Stomach (tissue), 9 donors: ENCODE measurements around the gene REG4. TPM values are rescaled to one million over a fixed set of nuclear protein-coding genes. Genes with fewer than 3 reads are reported as not detected.
"Not testable (repeated sequence)": the region's sequence is repeated elsewhere in the genome, so short reads cannot be mapped to it uniquely, and the experiment has no call there.

Experiments used
- DNase-seq, 2 donors: peaks; one replicate each; pipeline versions ENCODE4 v3.0.0 to v3.0.0-alpha.2; 2013 to 2019
- H3K27ac ChIP-seq, 5 donors: fragments of 200-600 bp in 4 of 5; sonication (generic) in 4 of 5; one replicate each; pipeline ENCODE4 v1.5.1; 2013 to 2019; ENCODE audit warnings: mild to moderate bottlenecking in 1 of 5, moderate library complexity in 1 of 5
- H3K27me3 ChIP-seq, 3 donors: fragments of 200-600 bp; sonication (generic); one replicate each; pipeline ENCODE4 v1.5.1; 2017 to 2019; ENCODE audit warnings: mixed run types in 1 of 3
- H3K36me3 ChIP-seq, 4 donors: fragments of 200-600 bp; sonication (generic); 1 replicate in 3 of 4; 2 replicates in 1 of 4; pipeline ENCODE4 v1.5.1; 2016 to 2019
- H3K4me1 ChIP-seq, 4 donors: fragments of 200-600 bp; sonication (generic); one replicate each; pipeline ENCODE4 v1.5.1; 2016 to 2019
- H3K4me3 ChIP-seq, 4 donors: fragments of 200-600 bp; sonication (generic) in 3 of 4; one replicate each; pipeline ENCODE4 v1.5.1; 2016 to 2019; ENCODE audit warnings: mild to moderate bottlenecking in 1 of 4
- H3K9me3 ChIP-seq, 4 donors: fragments of 200-600 bp; sonication (generic); one replicate each; pipeline ENCODE4 v1.5.1; 2016 to 2019
- EP300 ChIP-seq: sonication (generic); formaldehyde crosslinking; IDR thresholded peaks from one replicate; pipeline ENCODE4 v1.6.1; 2017; ENCODE audit warnings: antibody characterized with exemption
- POLR2A ChIP-seq, 4 donors: fragments of 450-650 bp; IDR thresholded peaks; one replicate each; pipeline ENCODE4 v1.6.1; 2016; ENCODE audit warnings: antibody characterized with exemption in 4 of 4, control low read depth in 2 of 4, mild to moderate bottlenecking in 1 of 4, moderate library complexity in 1 of 4
- POLR2AphosphoS5 ChIP-seq, 3 donors: sonication (generic); formaldehyde crosslinking; IDR thresholded peaks; one replicate each; pipeline ENCODE4 v1.6.1; 2016; ENCODE audit warnings: antibody characterized with exemption in 3 of 3
- WGBS, 5 donors: extraction: QIAGEN DNeasy Blood & Tissue Kit in 3 of 5; methylation state at CpG; one replicate each; pipeline versions ENCODE4 v1.1.5 to v1.1.7; 2013 to 2018; 5-methylcytosine and 5-hydroxymethylcytosine counted together
- intact Hi-C: fragments of 100-400 bp; cut with DNase I; formaldehyde crosslinking; loops from one replicate; pipeline ENCODE4 v1.15.1; 2023; ENCODE audit warnings: low total_unique reads
- polyA plus RNA-seq, 3 donors: library from polyadenylated mRNA; stranded (reverse); fragments of 200-250 nt; gene quantifications; one replicate each; pipeline ENCODE4 v1.2.3, GENCODE V29; 2013
- total RNA-seq, 5 donors: library from RNA; depleted of rRNA; stranded (reverse); fragments of >200 nt; gene quantifications; one replicate each; pipeline versions ENCODE4 v1.1.0 to v1.2.3, GENCODE V29; 2014 to 2016
- TF ChIP-seq, protein P1 (sequence below), 7 experiments: fragments of 450-650 bp in 4 of 7; fragments of 200-600 bp in 3 of 7; sonication (generic) in 3 of 7; IDR thresholded peaks; one replicate each; pipeline ENCODE4 v1.5.1; 2016 to 2019; ENCODE audit warnings: antibody characterized with exemption in 7 of 7, control low read depth in 2 of 7, mild to moderate bottlenecking in 1 of 7
- donor health status: healthy with polysubstance abuse.
- donor health status: Bipolar disorder and iron deficiency.
- donor health status: healthy.

REG4 gene
- total and polyA plus RNA-seq, 8 donors: 0.18 to 9.2 (median 3.4) TPM; not detected in 4

DNA sequence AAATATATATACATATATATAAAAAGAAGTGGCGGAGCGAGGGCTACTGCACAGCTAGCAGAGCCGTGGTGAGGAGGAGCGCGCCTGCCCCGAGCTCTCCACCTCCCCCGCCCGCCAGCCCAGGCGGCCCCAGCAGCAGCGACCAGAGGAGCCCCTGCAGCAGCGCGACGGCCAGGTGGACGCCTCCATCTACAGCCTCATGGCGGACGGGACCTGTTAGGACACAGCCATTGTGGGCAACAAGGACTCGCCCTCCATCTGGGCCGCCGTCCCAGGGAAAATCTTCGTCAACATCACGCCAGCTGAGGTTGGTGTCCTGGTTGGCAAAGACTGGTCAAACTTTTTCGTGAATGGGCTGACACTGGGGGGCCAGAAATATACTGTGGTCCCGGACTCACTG lies 41.9 kb upstream of the REG4 start:
- Histone ChIP-seq H3K27ac (no peak overlapping the region), H3K27me3 (no peaks in the 10 kb centered on the region), H3K36me3 (no peaks in the 10 kb centered on the region), H3K4me1 (no peaks in the 10 kb centered on the region), H3K4me3 (no peak overlapping the region), H3K9me3 (no peaks in the 10 kb centered on the region)
- intact Hi-C loops: no loop called here
- TF ChIP-seq, protein P1, sequence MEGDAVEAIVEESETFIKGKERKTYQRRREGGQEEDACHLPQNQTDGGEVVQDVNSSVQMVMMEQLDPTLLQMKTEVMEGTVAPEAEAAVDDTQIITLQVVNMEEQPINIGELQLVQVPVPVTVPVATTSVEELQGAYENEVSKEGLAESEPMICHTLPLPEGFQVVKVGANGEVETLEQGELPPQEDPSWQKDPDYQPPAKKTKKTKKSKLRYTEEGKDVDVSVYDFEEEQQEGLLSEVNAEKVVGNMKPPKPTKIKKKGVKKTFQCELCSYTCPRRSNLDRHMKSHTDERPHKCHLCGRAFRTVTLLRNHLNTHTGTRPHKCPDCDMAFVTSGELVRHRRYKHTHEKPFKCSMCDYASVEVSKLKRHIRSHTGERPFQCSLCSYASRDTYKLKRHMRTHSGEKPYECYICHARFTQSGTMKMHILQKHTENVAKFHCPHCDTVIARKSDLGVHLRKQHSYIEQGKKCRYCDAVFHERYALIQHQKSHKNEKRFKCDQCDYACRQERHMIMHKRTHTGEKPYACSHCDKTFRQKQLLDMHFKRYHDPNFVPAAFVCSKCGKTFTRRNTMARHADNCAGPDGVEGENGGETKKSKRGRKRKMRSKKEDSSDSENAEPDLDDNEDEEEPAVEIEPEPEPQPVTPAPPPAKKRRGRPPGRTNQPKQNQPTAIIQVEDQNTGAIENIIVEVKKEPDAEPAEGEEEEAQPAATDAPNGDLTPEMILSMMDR (IDR thresholded peaks at IDR 0.05): no peak
- TF ChIP-seq EP300: no peak
- TF ChIP-seq POLR2AphosphoS5 (IDR thresholded peaks at IDR 0.05): no peak
- TF ChIP-seq POLR2A (IDR thresholded peaks at IDR 0.05): no peak
- DNase-seq: no peak
- WGBS, 5 donors: 90 to 94% (median 94%) methylated on average over 23 of the region's 23 CpGs

- H3K36me3 ChIP-seq, DNase-seq, H3K27ac ChIP-seq, H3K4me1 ChIP-seq, H3K27me3 ChIP-seq, intact Hi-C loops, H3K9me3 ChIP-seq, H3K4me3 ChIP-seq: not testable (repeated sequence)
- 65 to 76% (median 68%) methylated on average over 6 of the region's 6 CpGs for WGBS, 5 donors
Observed at GRCh38 chr1:119844206-119844605, 32.9 kb upstream of the REG4 start.

- 90 to 94% (median 93%) methylated on average over 5 to 6 of the region's 6 CpGs for WGBS, 5 donors
- H3K4me3 ChIP-seq: no peak overlapping the region
- no peak for TF ChIP-seq POLR2AphosphoS5 (IDR thresholded peaks at IDR 0.05)
- TF ChIP-seq, protein P1 (IDR thresholded peaks at IDR 0.05): no peak
- TF ChIP-seq POLR2A (IDR thresholded peaks at IDR 0.05): no peak
- no peak for TF ChIP-seq EP300
- no peaks in the 10 kb centered on the region for H3K27me3 ChIP-seq
- no peak for DNase-seq
- no peaks in the 10 kb centered on the region for H3K9me3 ChIP-seq
- intact Hi-C loops: no loop called here
- H3K27ac ChIP-seq: no peak overlapping the region
- no peaks in the 10 kb centered on the region for H3K36me3 ChIP-seq
- H3K4me1 ChIP-seq: no peaks in the 10 kb centered on the region
Observed at GRCh38 chr1:119841306-119841705, 30.0 kb upstream of the REG4 start.

DNA sequence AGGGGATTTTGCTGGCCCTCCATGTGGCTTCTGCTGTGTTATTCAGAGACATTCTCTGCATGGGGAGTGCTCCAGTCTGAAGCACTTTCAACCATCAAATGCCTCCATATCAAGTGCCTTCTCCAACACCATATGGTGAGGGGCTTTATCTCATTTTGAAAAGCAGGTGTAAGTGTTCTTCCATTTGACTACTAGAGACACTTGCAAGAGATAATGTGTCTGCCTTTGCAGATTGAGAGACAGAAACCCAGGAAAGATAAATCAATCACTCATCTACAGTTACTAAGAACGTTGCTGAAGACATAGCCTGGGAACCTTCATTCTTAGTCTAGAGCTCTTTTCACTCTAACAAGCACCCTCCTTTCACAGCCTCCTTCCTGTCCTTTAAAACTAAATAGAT lies 29.5 kb upstream of the REG4 start:
- Histone ChIP-seq H3K4me3 (no peak overlapping the region), H3K27ac (no peak overlapping the region), H3K4me1 (no peaks in the 10 kb centered on the region), H3K9me3 (no peaks in the 10 kb centered on the region), H3K36me3 (no peaks in the 10 kb centered on the region), H3K27me3 (no peaks in the 10 kb centered on the region)
- intact Hi-C loops: no loop called here
- 69 to 85% (median 76%) methylated on average over 1 of the region's 1 CpG for WGBS, 5 donors
- no peak for DNase-seq
- TF ChIP-seq, protein P1 (IDR thresholded peaks at IDR 0.05): no peak
- no peak for TF ChIP-seq EP300
- no peak for TF ChIP-seq POLR2A (IDR thresholded peaks at IDR 0.05)
- no peak for TF ChIP-seq POLR2AphosphoS5 (IDR thresholded peaks at IDR 0.05)

DNA sequence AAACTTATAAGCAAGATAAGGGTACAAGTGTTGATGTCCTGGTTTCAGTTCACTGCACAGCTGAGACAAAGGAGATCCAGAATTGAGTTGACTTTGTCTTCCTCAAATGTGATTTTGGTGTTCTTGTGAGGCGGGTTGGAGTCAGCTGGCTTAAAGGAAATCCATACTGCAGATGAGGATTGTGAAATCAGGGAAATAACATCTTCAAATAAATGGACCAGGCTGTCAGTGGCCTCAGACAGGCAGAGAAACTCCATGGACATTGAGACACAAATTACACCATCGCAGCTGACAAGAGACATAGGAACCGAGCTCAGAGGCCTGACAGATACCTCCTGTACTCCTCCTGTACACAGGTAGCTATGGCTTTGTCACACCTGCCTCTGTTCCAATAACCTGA lies 27.0 kb upstream of the REG4 start:
- no peaks in the 10 kb centered on the region for H3K4me1 ChIP-seq
- 61 to 82% (median 65%) methylated on average over 3 of the region's 3 CpGs for WGBS, 5 donors

More for the DNA sequence above, 27.0 kb upstream of the REG4 start:
- no peak overlapping the region for H3K4me3 ChIP-seq
- no peaks in the 10 kb centered on the region for H3K36me3 ChIP-seq
- intact Hi-C loops: no loop called here
- no peak overlapping the region for H3K27ac ChIP-seq
- no peak for TF ChIP-seq POLR2AphosphoS5 (IDR thresholded peaks at IDR 0.05)
- TF ChIP-seq, protein P1 (IDR thresholded peaks at IDR 0.05): no peak
- no peak for DNase-seq
- no peaks in the 10 kb centered on the region for H3K27me3 ChIP-seq
- H3K9me3 ChIP-seq: no peaks in the 10 kb centered on the region
